Spinal cord (tissue), 10 donors: ENCODE data around the gene WWOX. TPM values are rescaled to one million over a fixed set of nuclear protein-coding genes. Genes with fewer than 3 reads are reported as not detected.
A peak's percentile ranks its signal among the peaks of the same experiment; 100 is the strongest.

Experiments
- DNase-seq, 6 donors: peaks; one replicate each; pipeline versions ENCODE4 v3.0.0 to v3.0.0-alpha.2; 2013 to 2015; ENCODE audit warnings: low spot score in 6 of 6, low read depth in 4 of 6
- H3K27ac ChIP-seq: one replicate; pipeline ENCODE4 v1.5.1; 2013; ENCODE audit warnings: low read depth, low read length, control low read depth
- H3K27me3 ChIP-seq: one replicate; pipeline ENCODE4 v1.6.1; 2013; ENCODE audit warnings: low read length; ENCODE audit not compliant: control insufficient read depth, insufficient read depth
- H3K36me3 ChIP-seq: one replicate; pipeline ENCODE4 v1.6.1; 2013; ENCODE audit warnings: low read length; ENCODE audit not compliant: control insufficient read depth, insufficient read depth
- H3K4me1 ChIP-seq: one replicate; pipeline ENCODE4 v1.6.1; 2013; ENCODE audit warnings: low read length; ENCODE audit not compliant: control insufficient read depth, insufficient read depth
- H3K4me3 ChIP-seq: one replicate; pipeline ENCODE4 v1.5.1; 2013; ENCODE audit warnings: low read depth, low read length, control low read depth
- H3K9me3 ChIP-seq: one replicate; pipeline ENCODE4 v1.6.1; 2013; ENCODE audit warnings: low read length; ENCODE audit not compliant: control insufficient read depth, insufficient read depth
- WGBS: methylation state at CpG from one replicate; pipeline ENCODE4 v1.1.5; 2013; ENCODE audit warnings: missing lambda C conversion rate; ENCODE audit not compliant: insufficient coverage; 5-methylcytosine and 5-hydroxymethylcytosine counted together
- polyA plus RNA-seq, 2 donors: library from polyadenylated mRNA; unstranded; fragments of 120-200 nt; gene quantifications; one replicate each; pipeline ENCODE4 v1.2.1, GENCODE V29; 2013; ENCODE audit not compliant: insufficient read length in 2 of 2
- total RNA-seq, 2 donors: library from RNA; depleted of rRNA in 1 of 2; stranded (reverse); fragments of 120-200 nt in 1 of 2; fragments of >200 nt in 1 of 2; gene quantifications; one replicate each; pipeline versions ENCODE4 v1.2.3 to v1.2.4, GENCODE V29; 2013 to 2014
- donor health status: healthy.

Gene WWOX
- total and polyA plus RNA-seq, 4 donors = 27.5 to 51.5 (median 32.5) TPM

DNA sequence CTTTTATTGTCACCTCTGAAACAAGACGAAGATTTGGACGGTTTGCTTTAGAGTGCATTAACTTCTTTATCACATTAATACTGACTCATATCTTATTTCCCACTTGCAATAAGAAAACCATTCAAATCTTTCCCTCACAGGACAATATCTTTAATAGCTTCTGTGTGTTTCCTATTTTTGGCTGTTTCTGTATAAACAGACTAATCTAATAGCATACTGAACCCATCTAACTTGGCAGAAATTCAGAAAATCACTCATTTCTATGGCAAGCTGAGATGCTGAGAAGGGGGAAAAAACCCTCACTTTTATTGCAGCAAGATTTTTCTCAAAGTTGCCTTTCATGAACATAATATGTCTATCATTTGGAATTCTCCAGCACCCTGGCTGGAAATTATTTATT, 524.9 kb downstream of the WWOX start:
- Histone ChIP-seq H3K36me3 (no peaks in the 10 kb centered on the region), H3K9me3 (no peaks in the 10 kb centered on the region), H3K27me3 (no peaks in the 10 kb centered on the region), H3K4me3 (no peak overlapping the region), H3K27ac (no peak overlapping the region), H3K4me1 (no peaks in the 10 kb centered on the region)
- peak in 1 of 6 donors; percentile 81 for DNase-seq
- WGBS = 60% methylated on average over 1 of the region's 2 CpGs

DNA sequence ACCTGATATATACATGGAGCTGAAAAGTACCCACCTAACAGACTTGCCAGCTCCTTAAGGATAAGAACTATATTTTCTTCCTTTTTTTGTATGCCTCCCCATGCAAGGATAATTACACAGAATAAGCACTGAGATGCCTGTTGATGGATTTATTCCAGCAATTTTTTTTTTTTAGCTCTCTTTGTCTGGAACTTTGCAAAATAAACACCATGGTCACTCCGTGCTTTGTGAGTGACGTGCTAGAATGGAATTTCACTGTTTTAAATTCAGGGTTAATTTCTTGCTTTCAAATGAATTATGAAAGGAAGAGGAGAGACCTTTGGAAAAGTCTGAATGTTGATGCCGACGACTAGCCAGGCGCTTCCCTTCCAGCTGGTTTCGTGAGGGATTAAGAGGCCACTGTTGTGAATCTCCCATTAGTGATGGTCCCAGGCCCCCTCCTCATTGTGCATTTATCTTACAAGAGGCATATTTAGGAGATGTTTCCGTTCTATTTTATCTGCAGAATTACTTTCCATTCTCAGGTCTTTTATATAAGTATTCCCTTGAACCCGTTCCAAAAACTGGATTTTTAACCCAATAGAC, 529.1 kb downstream of the WWOX start:
- Histone ChIP-seq H3K4me1 (no peaks in the 10 kb centered on the region), H3K36me3 (no peaks in the 10 kb centered on the region), H3K4me3 (no peak overlapping the region), H3K9me3 (no peaks in the 10 kb centered on the region), H3K27ac (no peak overlapping the region), H3K27me3 (no peaks in the 10 kb centered on the region)
- peak in 1 of 6 donors; percentile 23 for DNase-seq
- 30% methylated on average over 3 of the region's 8 CpGs for WGBS

DNA sequence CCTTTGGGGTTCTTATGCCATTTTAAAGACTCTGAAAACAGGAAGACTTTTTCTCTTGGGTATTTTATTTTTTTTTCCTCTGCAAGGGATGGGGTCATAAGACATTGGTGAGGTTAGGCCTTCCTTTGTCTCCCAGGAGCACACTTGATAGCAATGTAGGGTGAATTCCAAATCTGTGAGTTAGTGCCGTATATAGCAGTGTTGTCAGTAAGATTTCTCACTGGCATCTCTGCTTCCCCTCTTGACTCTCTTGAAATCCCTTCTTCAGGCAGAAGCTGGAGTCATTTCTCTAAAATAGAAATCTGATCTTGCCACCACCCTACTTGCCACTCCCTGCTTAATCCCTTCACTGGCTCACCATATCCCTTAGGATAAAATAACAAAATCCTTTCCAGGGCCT, 529.7 kb downstream of the WWOX start:
- H3K9me3 ChIP-seq = no peaks in the 10 kb centered on the region
- WGBS = no CpG with 5 or more reads among the region's 1 CpG
- no peaks in the 10 kb centered on the region for H3K27me3 ChIP-seq
- no peak overlapping the region for H3K4me3 ChIP-seq
- DNase-seq = no peak
- H3K27ac ChIP-seq = no peak overlapping the region
- no peaks in the 10 kb centered on the region for H3K36me3 ChIP-seq
- H3K4me1 ChIP-seq = no peaks in the 10 kb centered on the region

DNA sequence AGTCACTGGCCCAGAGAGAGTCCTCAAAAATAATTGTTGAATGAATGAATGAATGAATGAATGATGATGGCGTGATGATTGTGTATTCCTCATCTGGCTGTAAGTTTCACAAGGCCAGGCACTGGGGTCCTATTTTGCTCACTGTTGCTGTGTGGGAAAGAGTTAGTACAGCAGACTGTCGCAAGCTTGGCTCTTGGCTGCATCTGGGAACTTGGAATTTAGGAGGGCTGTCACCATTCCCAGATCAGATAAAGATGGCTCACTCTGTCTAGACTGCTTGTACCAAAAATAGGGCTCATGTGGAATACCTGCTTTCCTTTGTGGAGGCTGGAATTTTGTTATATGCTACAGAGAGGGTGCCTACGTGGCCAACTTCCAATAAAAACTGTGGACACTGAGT, 530.6 kb downstream of the WWOX start:
- Histone ChIP-seq H3K4me3 (no peak overlapping the region), H3K4me1 (no peaks in the 10 kb centered on the region), H3K27ac (no peak overlapping the region), H3K27me3 (no peaks in the 10 kb centered on the region), H3K36me3 (no peaks in the 10 kb centered on the region), H3K9me3 (no peaks in the 10 kb centered on the region)
- WGBS = 100% methylated on average over 3 of the region's 3 CpGs
- no peak for DNase-seq

DNA sequence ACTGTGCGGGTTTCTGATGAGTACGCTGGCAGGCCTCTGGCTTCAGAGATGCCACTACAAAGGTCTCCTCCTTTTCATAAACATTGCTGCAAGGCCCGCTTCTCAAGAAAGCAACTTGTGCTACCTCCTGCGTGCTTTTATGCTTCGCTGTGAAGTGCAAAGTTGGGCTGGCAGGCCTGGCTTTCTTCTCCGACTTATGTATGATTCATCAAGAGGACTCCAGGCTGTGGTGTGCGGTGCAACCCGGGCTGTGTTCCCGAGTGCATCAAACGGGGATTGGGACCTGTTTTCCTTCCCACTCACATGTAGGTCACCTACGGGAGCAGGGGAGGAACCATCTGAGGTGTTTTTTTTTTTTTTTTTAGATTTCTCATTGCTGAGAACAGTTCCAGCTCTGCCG, 534.1 kb downstream of the WWOX start:
- Histone ChIP-seq H3K9me3 (no peaks in the 10 kb centered on the region), H3K4me1 (no peaks in the 10 kb centered on the region), H3K36me3 (no peaks in the 10 kb centered on the region), H3K27me3 (no peaks in the 10 kb centered on the region), H3K4me3 (no peak overlapping the region), H3K27ac (no peak overlapping the region)
- WGBS = 81% methylated on average over 11 of the region's 12 CpGs
- DNase-seq = no peak

DNA sequence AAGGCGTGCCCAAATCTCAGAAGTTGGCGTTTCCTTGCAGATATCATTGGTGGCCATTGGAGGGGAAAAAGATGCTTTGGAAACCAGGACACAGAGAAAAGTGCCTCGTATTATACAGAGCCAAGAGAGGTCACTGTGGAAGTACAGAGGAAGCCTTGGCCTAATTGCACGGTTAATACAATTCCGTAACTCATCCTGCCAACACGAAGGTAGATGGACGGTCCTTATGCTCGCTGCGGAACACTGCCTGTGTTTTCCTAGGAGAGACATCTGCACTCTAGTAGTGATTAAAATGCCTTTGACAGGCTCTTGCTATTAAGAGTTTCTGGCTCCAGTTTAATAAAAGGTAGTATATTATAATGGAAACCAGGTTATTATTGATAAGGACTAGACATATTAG, 536.4 kb downstream of the WWOX start:
- 69% methylated on average over 5 of the region's 9 CpGs for WGBS
- Histone ChIP-seq H3K27ac (no peak overlapping the region), H3K27me3 (peaks cover 2% of the 10 kb centered on the region), H3K4me1 (no peaks in the 10 kb centered on the region), H3K4me3 (no peak overlapping the region), H3K9me3 (no peaks in the 10 kb centered on the region), H3K36me3 (no peaks in the 10 kb centered on the region)
- peak in 1 of 6 donors; percentile 86 for DNase-seq

DNA sequence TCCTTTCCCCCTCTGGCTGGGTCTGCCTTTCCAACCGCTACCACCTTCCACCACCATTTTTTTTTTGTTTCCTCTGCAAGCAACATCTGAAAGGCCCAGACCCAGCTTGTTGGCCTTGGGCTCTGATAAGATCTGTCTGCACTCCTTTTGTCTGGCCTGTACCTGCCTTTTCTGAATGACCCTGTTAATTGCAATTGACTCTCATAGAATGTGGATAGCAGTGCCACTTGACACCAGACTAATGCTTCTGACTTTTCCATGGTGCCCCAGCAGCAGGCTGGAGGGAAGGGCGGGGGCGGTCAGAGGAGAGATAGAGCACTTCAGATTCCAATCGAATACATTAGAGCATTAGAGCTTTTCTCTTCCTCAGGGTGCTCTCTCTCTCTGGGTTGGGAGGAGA, 538.9 kb downstream of the WWOX start:
- 100% methylated on average over 4 of the region's 4 CpGs for WGBS

DNA sequence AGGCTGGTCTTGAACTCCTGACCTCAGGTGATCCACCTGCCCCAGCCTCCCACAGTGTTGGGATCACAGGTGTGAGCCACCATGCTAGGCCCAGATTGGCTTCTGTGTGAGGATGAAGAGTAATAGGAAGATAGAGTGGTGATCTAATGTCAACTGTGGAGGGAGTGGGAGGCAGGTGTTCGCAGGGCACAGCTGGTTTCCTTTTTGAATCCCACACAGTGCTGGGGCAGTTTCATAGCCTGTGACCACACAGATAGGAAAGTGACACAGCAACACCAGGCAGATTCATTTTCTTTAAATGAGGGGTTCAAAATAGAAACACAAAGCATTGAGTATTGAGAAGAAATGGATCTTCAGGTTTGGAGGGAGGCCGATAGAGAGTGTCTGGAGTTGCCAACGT, 540.3 kb downstream of the WWOX start:
- WGBS = no CpG with 5 or more reads among the region's 3 CpGs
- no peaks in the 10 kb centered on the region for H3K9me3 ChIP-seq
- no peak for DNase-seq

More for the DNA sequence above, 538.9 kb downstream of the WWOX start:
- no peak for DNase-seq
- H3K4me1 ChIP-seq = no peaks in the 10 kb centered on the region
- H3K4me3 ChIP-seq = no peak overlapping the region
- H3K9me3 ChIP-seq = no peaks in the 10 kb centered on the region
- H3K27me3 ChIP-seq = peaks cover 2% of the 10 kb centered on the region
- H3K27ac ChIP-seq = no peak overlapping the region
- H3K36me3 ChIP-seq = no peaks in the 10 kb centered on the region

DNA sequence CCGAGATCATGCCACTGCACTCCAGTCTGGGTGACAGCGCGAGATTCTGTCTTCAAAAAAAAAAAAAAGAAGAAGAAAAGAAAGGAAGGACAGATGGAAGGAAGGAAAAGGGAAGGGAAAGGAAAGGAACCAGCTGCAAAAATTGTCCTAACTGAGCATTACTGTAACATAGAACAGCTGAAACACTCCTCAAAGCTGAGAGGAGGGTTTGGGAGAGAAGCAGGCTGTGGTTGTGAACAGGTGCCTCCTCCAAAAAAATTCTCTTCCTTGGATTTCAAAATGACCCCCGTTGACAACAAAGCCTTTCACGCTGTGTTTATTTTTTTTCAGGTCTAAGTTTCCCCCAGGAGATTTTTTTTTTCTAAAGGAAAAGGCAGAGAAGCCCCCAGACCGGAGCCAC, 541.4 kb downstream of the WWOX start:
- Histone ChIP-seq H3K27ac (no peak overlapping the region), H3K27me3 (peaks cover 2% of the 10 kb centered on the region), H3K9me3 (no peaks in the 10 kb centered on the region), H3K4me3 (no peak overlapping the region), H3K4me1 (no peaks in the 10 kb centered on the region), H3K36me3 (no peaks in the 10 kb centered on the region)
- no peak for DNase-seq
- 64% methylated on average over 3 of the region's 6 CpGs for WGBS

More for the DNA sequence above, 540.3 kb downstream of the WWOX start:
- no peaks in the 10 kb centered on the region for H3K36me3 ChIP-seq
- no peak overlapping the region for H3K27ac ChIP-seq
- no peaks in the 10 kb centered on the region for H3K4me1 ChIP-seq
- no peak overlapping the region for H3K4me3 ChIP-seq
- H3K27me3 ChIP-seq = peaks cover 2% of the 10 kb centered on the region

DNA sequence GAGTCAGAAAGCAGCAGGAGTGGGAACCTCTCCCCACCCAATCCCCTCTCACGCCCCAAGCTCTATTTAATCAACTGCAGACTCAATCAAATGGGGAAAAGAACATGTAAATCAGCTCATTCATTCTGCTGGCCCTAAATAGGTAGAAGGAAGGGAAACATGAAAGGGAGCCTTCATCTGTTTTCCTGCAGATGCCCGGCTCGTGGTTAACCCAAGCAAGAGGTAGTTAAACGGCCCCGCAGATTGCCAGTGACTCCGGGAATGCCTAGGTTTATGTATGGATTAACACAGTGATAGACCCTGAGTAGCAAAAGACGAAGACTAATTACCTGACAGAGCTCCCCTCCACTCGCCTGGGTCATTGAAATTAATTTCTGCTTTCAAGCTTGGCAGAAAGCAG, 542.0 kb downstream of the WWOX start:
- Histone ChIP-seq H3K27ac (no peak overlapping the region), H3K4me3 (no peak overlapping the region), H3K36me3 (no peaks in the 10 kb centered on the region), H3K9me3 (no peaks in the 10 kb centered on the region), H3K4me1 (no peaks in the 10 kb centered on the region), H3K27me3 (peaks cover 2% of the 10 kb centered on the region)
- WGBS = 22% methylated on average over 5 of the region's 8 CpGs
- DNase-seq = peak in 1 of 6 donors; percentile 76
